K562 (cell line): Measurements from ENCODE around the gene NMNAT1. TPM values are rescaled to one million over a fixed set of nuclear protein-coding genes. Genes with fewer than 3 reads are reported as not detected.

Source experiments
- ATAC-seq: fragments of 200-7000 bp; cut with Tn5 transposase; 3 replicates; pipeline ENCODE4 v1.9.1; 2020; ENCODE audit warnings: moderate library complexity
- BruUV-seq: library from RNA; stranded (reverse); fragments of 400-500 nt; replicated peaks from 2 replicates; lab custom pipeline; 2021; lab: Mats Ljungman, UMichigan
- CTCF ChIA-PET: fragments of 300-600 bp; formaldehyde crosslinking; extraction: SDS; loops from one replicate; lab custom pipeline; 2021; ENCODE audit warnings: low intra/inter-chr PET ratio; lab: Yijun Ruan, JAX
- POLR2A ChIA-PET: fragments of 300-600, 350-650 bp; sonication (Branson Sonifier 250); formaldehyde crosslinking; extraction: SDS; loops from one replicate; lab custom pipeline; 2021; ENCODE audit warnings: antibody characterized with exemption, inconsistent platforms; lab: Yijun Ruan, JAX
- DNase-seq, 4 experiments: peaks; one replicate each; pipeline versions ENCODE4 v3.0.0 to v3.0.0-alpha.2; 2011 to 2018; ENCODE audit warnings: low spot score in 3 of 4, mixed read lengths in 3 of 4; ENCODE audit errors: extremely low read depth in 1 of 4
- FAIRE-seq: peaks from 2 replicates; lab custom pipeline; 2011; peaks lifted over from hg19 to GRCh38; lab: Jason Lieb, UNC
- H2AFZ ChIP-seq: 2 replicates; pipeline ENCODE4 v1.6.0; 2011; ENCODE audit warnings: low read depth, low read length, control low read depth, inconsistent platforms
- H3K27ac ChIP-seq: fragments of 200-600 bp; 3 replicates; pipeline ENCODE4 v1.8.0; 2011; ENCODE audit warnings: low read depth, mild to moderate bottlenecking, control low read depth, inconsistent platforms, low read length, moderate library complexity, mixed read lengths; ENCODE audit errors: extremely low read depth
- H3K27me3 ChIP-seq, 2 experiments: fragments of 300-600 bp in 1 of 2; 2 replicates in 1 of 2; 3 replicates in 1 of 2; pipeline versions ENCODE4 v1.6.0 to v1.8.0; 2011; ENCODE audit warnings: inconsistent platforms in 2 of 2, low read length in 2 of 2, mild to moderate bottlenecking in 1 of 2, mixed read lengths in 1 of 2, moderate library complexity in 1 of 2; ENCODE audit not compliant: control insufficient read depth in 2 of 2, insufficient read depth in 2 of 2
- H3K36me3 ChIP-seq: fragments of 300-600 bp; 3 replicates; pipeline ENCODE4 v1.8.0; 2011; ENCODE audit warnings: mild to moderate bottlenecking, low read length, inconsistent platforms; ENCODE audit not compliant: control insufficient read depth, insufficient read depth
- H3K4me1 ChIP-seq, 2 experiments: fragments of 200-600 bp in 1 of 2; replicated peaks in 1 of 2; 2 replicates in 1 of 2; 3 replicates in 1 of 2; pipeline versions ENCODE4 v1.5.1 to v1.8.0; 2011; ENCODE audit warnings: inconsistent platforms in 2 of 2, low read length in 2 of 2, mild to moderate bottlenecking in 1 of 2, mixed read lengths in 1 of 2, moderate library complexity in 1 of 2; ENCODE audit not compliant: control insufficient read depth in 2 of 2, insufficient read depth in 2 of 2
- H3K4me2 ChIP-seq: 2 replicates; pipeline ENCODE4 v1.6.1; 2011; ENCODE audit warnings: low read length, control low read depth, inconsistent platforms, mixed read lengths; ENCODE audit not compliant: insufficient read depth
- H3K4me3 ChIP-seq: fragments of 200-600 bp; sonication (generic), shearing (Covaris generic); 2 replicates; pipeline ENCODE4 v1.5.1; 2016; ENCODE audit warnings: control low read depth, inconsistent platforms
- H3K79me2 ChIP-seq: fragments of 200-600 bp; 3 replicates; pipeline ENCODE4 v1.8.0; 2011; ENCODE audit warnings: low read length, inconsistent platforms; ENCODE audit not compliant: control insufficient read depth, insufficient read depth
- H3K9ac ChIP-seq, 2 experiments: 2 replicates each; pipeline versions ENCODE4 v1.6.0 to v1.6.1; 2011; ENCODE audit warnings: low read depth in 2 of 2, low read length in 2 of 2, control low read depth in 1 of 2, inconsistent platforms in 1 of 2, mild to moderate bottlenecking in 1 of 2, mixed read lengths in 1 of 2; ENCODE audit not compliant: insufficient read depth in 1 of 2
- H3K9me1 ChIP-seq: one replicate; pipeline ENCODE4 v1.6.0; 2011; ENCODE audit warnings: inconsistent platforms, mild to moderate bottlenecking, low read length, moderate library complexity; ENCODE audit not compliant: control insufficient read depth, insufficient read depth
- H3K9me3 ChIP-seq: replicated peaks from 2 replicates; pipeline ENCODE4 v1.5.1; 2011; ENCODE audit warnings: low read depth, low read length, inconsistent platforms; ENCODE audit not compliant: control insufficient read depth, insufficient read depth
- H4K20me1 ChIP-seq: replicated peaks from 2 replicates; pipeline ENCODE4 v1.6.1; 2011; ENCODE audit warnings: low read length, inconsistent platforms, mixed read lengths; ENCODE audit not compliant: control insufficient read depth, insufficient read depth
- ATF4 ChIP-seq: fragments of 450-650 bp; formaldehyde crosslinking; IDR thresholded peaks from 2 replicates; pipeline ENCODE4 v1.4.0; 2022; ENCODE audit warnings: mild to moderate bottlenecking, moderate library complexity
- FOXA3 ChIP-seq, 2 experiments: fragments of 450-650 bp in 1 of 2; sonication (generic) in 1 of 2; formaldehyde crosslinking; IDR thresholded peaks in 1 of 2; conservative IDR thresholded peaks in 1 of 2; 2 replicates each; pipeline versions ENCODE4 v1.4.0 to v1.8.0; 2020 to 2022; ENCODE audit warnings: mild to moderate bottlenecking in 2 of 2, missing genetic modification reagents in 1 of 2
- KLF6 ChIP-seq: fragments of 250-450 bp; sonication (Bioruptor Pico); IDR thresholded peaks from 2 replicates; pipeline ENCODE4 v1.4.0; 2020; ENCODE audit warnings: mild to moderate bottlenecking, moderate library complexity, borderline replicate concordance
- NCOA2 ChIP-seq, 2 experiments: fragments of 450-650 bp; IDR thresholded peaks; 2 replicates each; pipeline ENCODE4 v1.6.1; 2018; ENCODE audit warnings: mild to moderate bottlenecking in 2 of 2, moderate library complexity in 1 of 2; ENCODE audit not compliant: partially characterized antibody in 2 of 2
- TCFL5 ChIP-seq: fragments of 250-450 bp; sonication (Bioruptor Pico); conservative IDR thresholded peaks from 2 replicates; pipeline ENCODE4 v1.6.1; 2021; ENCODE audit warnings: mild to moderate bottlenecking, moderate library complexity, matching md5 sums
- ZNF121 ChIP-seq: sonication (generic); formaldehyde crosslinking; conservative IDR thresholded peaks from 2 replicates; pipeline ENCODE4 v1.8.0; 2022; ENCODE audit warnings: missing genetic modification reagents
- WGBS: fragments of 100-300 bp; shearing (Covaris generic); methylation state at CpG from one replicate; pipeline ENCODE4 v1.1.6; 2016; ENCODE audit warnings: low coverage, mixed read lengths; ENCODE audit not compliant: insufficient coverage; ENCODE audit errors: missing lambda C conversion rate; 5-methylcytosine and 5-hydroxymethylcytosine counted together
- in situ Hi-C: fragments of 300-500 bp; cut with MboI; formaldehyde crosslinking; loops from 4 replicates; pipeline ENCODE4 v1.15.0; 2018; ENCODE audit warnings: inconsistent platforms, mixed read lengths
- intact Hi-C: fragments of 100-400 bp; cut with micrococcal nuclease; formaldehyde crosslinking; loops from 2 replicates; pipeline ENCODE4 v1.14.2; 2022
- polyA plus RNA-seq, 8 experiments: library from polyadenylated mRNA; depleted of rRNA in 4 of 8; stranded (reverse) in 5 of 8; unstranded in 3 of 8; fragments of >200 nt; fragmentation: Nextera tagmentation in 2 of 8; fragmentation: Illumina TruSeq in 1 of 8; extraction: Ambion mirVana in 2 of 8; extraction: Trizol in 1 of 8; gene quantifications; 2 replicates each; pipeline versions ENCODE4 v1.2.1 to v1.2.3, GENCODE V29; 2011 to 2014; ENCODE audit warnings: inconsistent platforms in 1 of 8, missing spikeins in 1 of 8
- total RNA-seq, 7 experiments: library from RNA; depleted of rRNA in 6 of 7; stranded (reverse); fragments of >200 nt in 6 of 7; fragmentation: Illumina TruSeq in 2 of 7; extraction: Trizol in 2 of 7; gene quantifications; 2 replicates each; pipeline versions ENCODE4 v1.2.1 to v1.2.3, GENCODE V29; 2011 to 2021; ENCODE audit warnings: low replicate concordance in 1 of 7
- TF ChIP-seq, protein P1 (sequence below), 3 experiments: IDR thresholded peaks in 2 of 3; conservative IDR thresholded peaks in 1 of 3; 2 replicates each; pipeline ENCODE4 v1.5.1; 2011 to 2012; ENCODE audit warnings: low read length in 3 of 3, mild to moderate bottlenecking in 3 of 3, control low read depth in 2 of 3, improper control_type of control experiment in 1 of 3, inconsistent platforms in 1 of 3, low read depth in 1 of 3, mixed read lengths in 1 of 3, moderate library complexity in 1 of 3; ENCODE audit not compliant: insufficient read depth in 2 of 3
- TF ChIP-seq, protein P2 (sequence below), 2 experiments: fragments of 450-650 bp in 1 of 2; sonication (generic) in 1 of 2; formaldehyde crosslinking in 1 of 2; IDR thresholded peaks; 2 replicates each; pipeline versions ENCODE4 v1.7.1 to v1.9.0; 2016 to 2022; ENCODE audit warnings: inconsistent platforms in 1 of 2, mild to moderate bottlenecking in 1 of 2, missing genetic modification reagents in 1 of 2

Gene NMNAT1
- total and polyA plus RNA-seq, 9 of the 15 experiments (the other 6 are each of a cell fraction or from before 2014, with no cell fraction given) = 5.1 to 14.6 (median 12.1) TPM

DNA sequence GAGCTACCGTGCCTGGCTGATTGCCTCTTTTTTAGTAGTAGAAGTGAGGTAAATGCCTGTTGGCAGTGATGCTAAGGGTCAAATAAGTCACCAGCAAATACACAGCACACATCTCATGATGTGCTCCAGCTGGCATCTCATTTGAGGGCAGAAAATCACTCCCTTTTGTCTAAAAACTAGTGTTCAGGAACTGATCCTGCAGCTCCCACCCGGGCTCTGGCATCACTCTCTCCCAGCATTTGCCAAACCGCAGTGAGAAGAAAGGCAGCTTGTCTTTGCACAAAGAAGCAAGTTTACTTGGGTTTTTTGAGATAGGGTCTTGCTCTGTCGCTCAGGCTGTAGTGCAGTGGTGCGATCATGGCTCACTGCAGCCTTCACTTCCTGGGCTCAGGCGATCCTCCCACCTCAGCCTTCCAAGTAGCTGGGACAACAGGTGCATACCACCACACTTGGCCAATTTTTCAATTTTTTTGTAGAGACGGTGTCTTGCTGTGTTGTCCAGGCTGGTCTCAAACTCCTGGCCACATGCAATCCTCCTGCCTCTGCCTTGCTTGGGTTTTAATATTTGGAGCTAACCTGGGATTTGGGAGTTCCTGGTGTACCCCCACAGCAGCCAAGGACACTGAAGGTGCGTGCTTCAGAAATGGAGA lies 57.9 kb downstream of the NMNAT1 start:
- FAIRE-seq = no peak
- TF ChIP-seq, protein P1, sequence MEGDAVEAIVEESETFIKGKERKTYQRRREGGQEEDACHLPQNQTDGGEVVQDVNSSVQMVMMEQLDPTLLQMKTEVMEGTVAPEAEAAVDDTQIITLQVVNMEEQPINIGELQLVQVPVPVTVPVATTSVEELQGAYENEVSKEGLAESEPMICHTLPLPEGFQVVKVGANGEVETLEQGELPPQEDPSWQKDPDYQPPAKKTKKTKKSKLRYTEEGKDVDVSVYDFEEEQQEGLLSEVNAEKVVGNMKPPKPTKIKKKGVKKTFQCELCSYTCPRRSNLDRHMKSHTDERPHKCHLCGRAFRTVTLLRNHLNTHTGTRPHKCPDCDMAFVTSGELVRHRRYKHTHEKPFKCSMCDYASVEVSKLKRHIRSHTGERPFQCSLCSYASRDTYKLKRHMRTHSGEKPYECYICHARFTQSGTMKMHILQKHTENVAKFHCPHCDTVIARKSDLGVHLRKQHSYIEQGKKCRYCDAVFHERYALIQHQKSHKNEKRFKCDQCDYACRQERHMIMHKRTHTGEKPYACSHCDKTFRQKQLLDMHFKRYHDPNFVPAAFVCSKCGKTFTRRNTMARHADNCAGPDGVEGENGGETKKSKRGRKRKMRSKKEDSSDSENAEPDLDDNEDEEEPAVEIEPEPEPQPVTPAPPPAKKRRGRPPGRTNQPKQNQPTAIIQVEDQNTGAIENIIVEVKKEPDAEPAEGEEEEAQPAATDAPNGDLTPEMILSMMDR (IDR thresholded peaks at IDR 0.05 in 2 of 3, conservative IDR thresholded peaks at IDR 0.05 in 1 of 3; ENCODE audit: insufficient read depth in 2 of 3, low read depth in 1 of 3, low read length in 3 of 3) = no peak
- TF ChIP-seq NCOA2 (IDR thresholded peaks at IDR 0.05; ENCODE audit: partially characterized antibody in 2 of 2) (no peak), KLF6 (CRISPR knock-in tag) (no peak), FOXA3 (CRISPR knock-in tag; conservative IDR thresholded peaks at IDR 0.05 in 1 of 2, IDR thresholded peaks at IDR 0.05 in 1 of 2) (no peak), TCFL5 (CRISPR knock-in tag) (no peak), ATF4 (CRISPR knock-in tag) (no peak), ZNF121 (CRISPR knock-in tag) (peak; percentile 88)
- TF ChIP-seq, protein P2, sequence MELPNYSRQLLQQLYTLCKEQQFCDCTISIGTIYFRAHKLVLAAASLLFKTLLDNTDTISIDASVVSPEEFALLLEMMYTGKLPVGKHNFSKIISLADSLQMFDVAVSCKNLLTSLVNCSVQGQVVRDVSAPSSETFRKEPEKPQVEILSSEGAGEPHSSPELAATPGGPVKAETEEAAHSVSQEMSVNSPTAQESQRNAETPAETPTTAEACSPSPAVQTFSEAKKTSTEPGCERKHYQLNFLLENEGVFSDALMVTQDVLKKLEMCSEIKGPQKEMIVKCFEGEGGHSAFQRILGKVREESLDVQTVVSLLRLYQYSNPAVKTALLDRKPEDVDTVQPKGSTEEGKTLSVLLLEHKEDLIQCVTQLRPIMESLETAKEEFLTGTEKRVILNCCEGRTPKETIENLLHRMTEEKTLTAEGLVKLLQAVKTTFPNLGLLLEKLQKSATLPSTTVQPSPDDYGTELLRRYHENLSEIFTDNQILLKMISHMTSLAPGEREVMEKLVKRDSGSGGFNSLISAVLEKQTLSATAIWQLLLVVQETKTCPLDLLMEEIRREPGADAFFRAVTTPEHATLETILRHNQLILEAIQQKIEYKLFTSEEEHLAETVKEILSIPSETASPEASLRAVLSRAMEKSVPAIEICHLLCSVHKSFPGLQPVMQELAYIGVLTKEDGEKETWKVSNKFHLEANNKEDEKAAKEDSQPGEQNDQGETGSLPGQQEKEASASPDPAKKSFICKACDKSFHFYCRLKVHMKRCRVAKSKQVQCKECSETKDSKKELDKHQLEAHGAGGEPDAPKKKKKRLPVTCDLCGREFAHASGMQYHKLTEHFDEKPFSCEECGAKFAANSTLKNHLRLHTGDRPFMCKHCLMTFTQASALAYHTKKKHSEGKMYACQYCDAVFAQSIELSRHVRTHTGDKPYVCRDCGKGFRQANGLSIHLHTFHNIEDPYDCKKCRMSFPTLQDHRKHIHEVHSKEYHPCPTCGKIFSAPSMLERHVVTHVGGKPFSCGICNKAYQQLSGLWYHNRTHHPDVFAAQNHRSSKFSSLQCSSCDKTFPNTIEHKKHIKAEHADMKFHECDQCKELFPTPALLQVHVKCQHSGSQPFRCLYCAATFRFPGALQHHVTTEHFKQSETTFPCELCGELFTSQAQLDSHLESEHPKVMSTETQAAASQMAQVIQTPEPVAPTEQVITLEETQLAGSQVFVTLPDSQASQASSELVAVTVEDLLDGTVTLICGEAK (IDR thresholded peaks at IDR 0.05) = no peak
- TF ChIP-seq, protein P2 (CRISPR knock-in tag; IDR thresholded peaks at IDR 0.05) = no peak

More for the DNA sequence above, 57.9 kb downstream of the NMNAT1 start:
- Histone ChIP-seq H3K9me3 (no peaks in the 10 kb centered on the region), H3K27ac (no peak overlapping the region), H3K36me3 (no peaks in the 10 kb centered on the region), H2AFZ (no peak overlapping the region), H3K4me1 (peaks cover 0 to 12% of the 10 kb centered on the region in 2 experiments; a peak in 1 of 5 replicates), H3K9me1 (no peaks in the 10 kb centered on the region), H3K27me3 (peaks cover 22 to 52% of the 10 kb centered on the region in 2 experiments), H3K9ac (no peak overlapping the region), H3K4me2 (no peak overlapping the region), H3K4me3 (no peak overlapping the region), H3K79me2 (no peaks in the 10 kb centered on the region), H4K20me1 (no peaks in the 10 kb centered on the region)
- in situ Hi-C loops (no loop called here), intact Hi-C loops (no loop called here)
- ChIA-PET POLR2A (interaction anchor here (0.6 to 1.1 kb wide), 4 partner anchors 8 to 76 kb away, joined by 3 to 11 read pairs (median 4); no protein-coding TSS in a partner anchor), CTCF (no interaction called here)
- BruUV-seq = no TSS peak
- no peak for DNase-seq
- WGBS = 6% methylated on average over 8 of the region's 8 CpGs
- no peak for ATAC-seq
